Body of pancreas (tissue), 4 donors: ENCODE results near the gene SETD2. TPM values are rescaled to one million over a fixed set of nuclear protein-coding genes. Genes with fewer than 3 reads are reported as not detected.

Experiments
- ATAC-seq: fragments of 150-250 bp; one replicate; pipeline ENCODE4 v1.9.1; 2016
- DNase-seq, 4 donors: peaks; one replicate each; pipeline ENCODE4 v3.0.0-alpha.2; 2019
- H3K27ac ChIP-seq, 4 donors: fragments of 200-600 bp; sonication (generic); 1 replicate in 3 of 4; 2 replicates in 1 of 4; pipeline versions ENCODE4 v1.5.1 to v1.6.1; 2016 to 2019; ENCODE audit warnings: mild to moderate bottlenecking in 1 of 4, mixed read lengths in 1 of 4, moderate library complexity in 1 of 4
- H3K27me3 ChIP-seq, 2 donors: fragments of 200-600 bp; sonication (generic); one replicate each; pipeline ENCODE4 v1.6.0; 2016; ENCODE audit warnings: mild to moderate bottlenecking in 1 of 2
- H3K36me3 ChIP-seq, 2 donors: fragments of 200-600 bp; sonication (generic); replicated peaks in 1 of 2; 2 replicates each; pipeline ENCODE4 v1.5.1; 2016; ENCODE audit warnings: low read depth in 2 of 2; ENCODE audit not compliant: insufficient read depth in 1 of 2
- H3K4me1 ChIP-seq: fragments of 200-600 bp; sonication (generic); one replicate; pipeline ENCODE4 v1.6.0; 2016
- H3K4me3 ChIP-seq, 2 donors: fragments of 200-600 bp; sonication (generic); 1 replicate in 1 of 2; 2 replicates in 1 of 2; pipeline ENCODE4 v1.5.1; 2016 to 2019
- H3K9me3 ChIP-seq, 3 donors: fragments of 200-600 bp; sonication (generic); 1 replicate in 2 of 3; 2 replicates in 1 of 3; pipeline ENCODE4 v1.5.1; 2016
- CTCF ChIP-seq, 7 experiments: fragments of 450-650 bp in 4 of 7; fragments of 200-600 bp in 3 of 7; sonication (generic) in 3 of 7; IDR thresholded peaks; one replicate each; pipeline ENCODE4 v1.5.1; 2016 to 2019; ENCODE audit warnings: antibody characterized with exemption in 7 of 7
- POLR2A ChIP-seq, 3 donors: fragments of 450-650 bp; IDR thresholded peaks; one replicate each; pipeline ENCODE4 v1.6.1; 2016; ENCODE audit warnings: antibody characterized with exemption in 3 of 3, mild to moderate bottlenecking in 2 of 3
- WGBS, 2 donors: methylation state at CpG; one replicate each; pipeline ENCODE4 v1.1.5; 2017; 5-methylcytosine and 5-hydroxymethylcytosine counted together
- intact Hi-C: fragments of 100-400 bp; cut with DNase I; formaldehyde crosslinking; loops from one replicate; pipeline ENCODE4 v1.15.1; 2023
- total RNA-seq, 2 donors: library from RNA; depleted of rRNA; stranded (reverse); fragments of >200 nt; gene quantifications; one replicate each; pipeline ENCODE4 v1.1.0, GENCODE V29; 2016

Gene SETD2
- total RNA-seq, 2 donors from 2014 or later = 49.5 to 70.2 TPM

GRCh38 chr3:47176582-47176981 lies 12.7 kb upstream of the SETD2 start:
- DNase-seq (no peak), ATAC-seq (no peak)
- no peaks in the 10 kb centered on the region for H3K4me1 ChIP-seq
- peaks cover 0 to 2% (median 0%) of the 10 kb centered on the region in 3 donors for H3K9me3 ChIP-seq
- TF ChIP-seq POLR2A (IDR thresholded peaks at IDR 0.05) (no peak), CTCF (IDR thresholded peaks at IDR 0.05) (no peak)
- H3K36me3 ChIP-seq = no peaks in the 10 kb centered on the region
- 95 to 96% methylated on average over 5 of the region's 5 CpGs for WGBS, 2 donors
- H3K4me3 ChIP-seq = no peak overlapping the region
- no peak overlapping the region for H3K27ac ChIP-seq
- no peaks in the 10 kb centered on the region for H3K27me3 ChIP-seq
- intact Hi-C loops = no loop called here

- intact Hi-C loops = no loop called here
- Histone ChIP-seq H3K9me3 (no peaks in the 10 kb centered on the region), H3K27me3 (no peaks in the 10 kb centered on the region), H3K27ac (peak overlapping the region; percentile 91 to 98 (median 95)), H3K4me1 (peaks cover 53% of the 10 kb centered on the region), H3K4me3 (peak overlapping the region; percentile 47 to 67), H3K36me3 (no peaks in the 10 kb centered on the region)
- TF ChIP-seq POLR2A (IDR thresholded peaks at IDR 0.05) = no peak
- TF ChIP-seq CTCF (IDR thresholded peaks at IDR 0.05) = no peak
- 0% methylated on average over 16 to 96 of the region's 106 CpGs for WGBS, 2 donors
- DNase-seq (peak; percentile 49 to 66 (median 54)), ATAC-seq (peak; percentile 57)
Measured at GRCh38 chr3:47163169-47164006, 525 bp downstream of the SETD2 start.

- TF ChIP-seq POLR2A (IDR thresholded peaks at IDR 0.05) (no peak), CTCF (IDR thresholded peaks at IDR 0.05) (no peak)
- Histone ChIP-seq H3K36me3 (no peaks in the 10 kb centered on the region), H3K27me3 (no peaks in the 10 kb centered on the region), H3K27ac (peak overlapping the region; percentile 91 to 98 (median 95)), H3K4me3 (peak overlapping the region; percentile 47 to 67), H3K4me1 (peaks cover 53% of the 10 kb centered on the region), H3K9me3 (no peaks in the 10 kb centered on the region)
- WGBS, 2 donors = 1 to 2% methylated on average over 10 of the region's 10 CpGs
- intact Hi-C loops = no loop called here
- DNase-seq (no peak), ATAC-seq (no peak)
Measured at GRCh38 chr3:47162697-47163168, 1.2 kb downstream of the SETD2 start.

DNA sequence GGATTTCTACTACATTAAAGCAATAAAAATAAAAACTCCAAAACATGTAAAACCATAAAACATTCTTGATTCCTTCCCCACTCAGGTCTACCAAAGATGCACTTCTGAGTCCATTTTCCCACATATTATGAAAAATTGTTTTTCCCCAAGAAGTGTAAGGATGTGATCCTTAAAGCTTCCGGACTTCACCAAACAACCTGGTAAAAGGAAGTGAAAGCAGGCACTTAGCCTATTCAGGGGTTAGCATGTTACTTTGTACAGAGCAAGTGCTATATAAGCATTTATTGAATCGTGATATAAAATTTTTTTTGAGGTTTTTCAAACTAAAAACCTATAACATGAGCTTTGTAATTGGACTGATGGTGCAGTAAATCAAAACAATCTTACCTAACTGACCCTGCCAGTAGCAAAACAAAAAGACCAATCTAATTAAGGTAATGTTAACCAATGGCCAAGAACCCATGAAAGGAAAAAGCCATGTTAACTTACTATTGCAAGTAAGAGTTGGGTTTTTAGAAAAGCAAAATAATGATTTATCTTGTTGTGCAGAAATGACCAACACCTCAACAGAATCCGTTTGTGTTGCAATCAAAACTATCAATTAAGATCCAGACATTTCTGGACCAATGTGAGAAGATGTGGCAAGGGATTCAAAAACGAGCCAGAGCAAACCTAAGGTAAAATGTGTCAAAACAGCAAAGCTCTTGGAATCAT lies 1.8 kb downstream of the SETD2 start:
- Histone ChIP-seq H3K4me1 (peaks cover 54% of the 10 kb centered on the region), H3K27ac (peak overlapping the region; percentile 91 to 98 (median 95)), H3K4me3 (peak overlapping the region in 1 of 2 donors; percentile 47), H3K9me3 (no peaks in the 10 kb centered on the region), H3K36me3 (no peaks in the 10 kb centered on the region), H3K27me3 (no peaks in the 10 kb centered on the region)
- no peak for DNase-seq
- no peak for ATAC-seq
- WGBS, 2 donors = 9 to 15% methylated on average over 4 of the region's 4 CpGs
- intact Hi-C loops = no loop called here
- TF ChIP-seq POLR2A (IDR thresholded peaks at IDR 0.05) (no peak), CTCF (IDR thresholded peaks at IDR 0.05) (no peak)
